Fibroblast of mammary gland (primary cell): ENCODE measurements around the gene MEDAG.
A peak's percentile ranks its signal among the peaks of the same experiment; 100 is the strongest.

Experiments used
- DNase-seq: peaks from one replicate; pipeline ENCODE4 v3.0.0-alpha.2; 2010; ENCODE audit warnings: low read depth
- H3K4me3 ChIP-seq: 2 replicates; pipeline ENCODE4 v1.5.1; 2011; ENCODE audit warnings: low read depth, mild to moderate bottlenecking, low read length, moderate library complexity; ENCODE audit not compliant: control insufficient read depth
- TF ChIP-seq, protein P1 (sequence below): conservative IDR thresholded peaks from 2 replicates; pipeline ENCODE4 v1.5.1; 2011; ENCODE audit warnings: low read depth, low read length, inconsistent platforms; ENCODE audit not compliant: control insufficient read depth, insufficient read depth

Gene MEDAG

GRCh38 chr13:30862707-30863106 is 43.4 kb upstream of the MEDAG start:
- DNase-seq, result no peak
- no peak overlapping the region for H3K4me3 ChIP-seq
- TF ChIP-seq, protein P1, sequence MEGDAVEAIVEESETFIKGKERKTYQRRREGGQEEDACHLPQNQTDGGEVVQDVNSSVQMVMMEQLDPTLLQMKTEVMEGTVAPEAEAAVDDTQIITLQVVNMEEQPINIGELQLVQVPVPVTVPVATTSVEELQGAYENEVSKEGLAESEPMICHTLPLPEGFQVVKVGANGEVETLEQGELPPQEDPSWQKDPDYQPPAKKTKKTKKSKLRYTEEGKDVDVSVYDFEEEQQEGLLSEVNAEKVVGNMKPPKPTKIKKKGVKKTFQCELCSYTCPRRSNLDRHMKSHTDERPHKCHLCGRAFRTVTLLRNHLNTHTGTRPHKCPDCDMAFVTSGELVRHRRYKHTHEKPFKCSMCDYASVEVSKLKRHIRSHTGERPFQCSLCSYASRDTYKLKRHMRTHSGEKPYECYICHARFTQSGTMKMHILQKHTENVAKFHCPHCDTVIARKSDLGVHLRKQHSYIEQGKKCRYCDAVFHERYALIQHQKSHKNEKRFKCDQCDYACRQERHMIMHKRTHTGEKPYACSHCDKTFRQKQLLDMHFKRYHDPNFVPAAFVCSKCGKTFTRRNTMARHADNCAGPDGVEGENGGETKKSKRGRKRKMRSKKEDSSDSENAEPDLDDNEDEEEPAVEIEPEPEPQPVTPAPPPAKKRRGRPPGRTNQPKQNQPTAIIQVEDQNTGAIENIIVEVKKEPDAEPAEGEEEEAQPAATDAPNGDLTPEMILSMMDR, result no peak

DNA sequence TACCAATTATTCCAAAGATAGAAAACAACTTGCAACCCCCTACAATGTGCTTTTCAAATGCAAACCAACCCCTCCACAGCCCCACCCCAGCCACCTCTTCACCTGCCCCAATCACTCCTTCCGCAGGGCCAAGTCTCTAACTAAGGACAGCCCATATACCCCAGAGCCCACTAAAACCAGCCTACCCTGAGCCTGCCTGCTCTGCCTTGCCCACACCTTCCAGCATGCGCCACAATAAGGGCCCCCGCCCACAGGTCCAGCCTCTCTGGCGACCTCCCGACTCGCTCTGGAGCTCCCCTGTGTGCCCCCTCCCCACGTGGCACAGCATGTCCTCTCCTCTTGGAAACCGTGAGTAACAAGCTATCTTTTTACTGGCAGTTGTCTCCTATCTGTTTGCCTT is 42.8 kb upstream of the MEDAG start:
- H3K4me3 ChIP-seq, result no peak overlapping the region
- TF ChIP-seq, protein P1, result no peak
- DNase-seq, result no peak

GRCh38 chr13:30863796-30864195 is 42.3 kb upstream of the MEDAG start:
- no peak for DNase-seq
- TF ChIP-seq, protein P1, result no peak
- H3K4me3 ChIP-seq, result no peak overlapping the region

- TF ChIP-seq, protein P1, result no peak
- H3K4me3 ChIP-seq, result no peak overlapping the region
Measured at GRCh38 chr13:30864433-30865122, 41.5 kb upstream of the MEDAG start.

GRCh38 chr13:30865123-30866049 is 40.7 kb upstream of the MEDAG start:
- DNase-seq, result peak; percentile 97
- H3K4me3 ChIP-seq, result peak overlapping the region; percentile 36
- TF ChIP-seq, protein P1, result peak; percentile 91

More at GRCh38 chr13:30864433-30865122, 41.5 kb upstream of the MEDAG start:
- DNase-seq, result peak; percentile 97

- DNase-seq, result no peak
- H3K4me3 ChIP-seq, result no peak overlapping the region
Measured at GRCh38 chr13:30866677-30867076, 39.4 kb upstream of the MEDAG start.

More at GRCh38 chr13:30866677-30867076, 39.4 kb upstream of the MEDAG start:
- TF ChIP-seq, protein P1, result no peak
